Myocyte (in vitro differentiated cells): ENCODE data around the gene ITIH2. TPM values are rescaled to one million over a fixed set of nuclear protein-coding genes. Genes with fewer than 3 reads are reported as not detected.
"Not testable (repeated sequence)": the region's sequence is repeated elsewhere in the genome, so short reads cannot be mapped to it uniquely, and the experiment has no call there.

Experiments used
- DNase-seq: peaks from one replicate; pipeline ENCODE4 v3.0.0-alpha.2; 2012; ENCODE audit warnings: low read depth
- polyA plus RNA-seq: library from polyadenylated mRNA; unstranded; fragments of >200 nt; gene quantifications from one replicate; pipeline ENCODE4 v1.2.1, GENCODE V29; 2012; ENCODE audit warnings: missing spikeins
- total RNA-seq: library from RNA; depleted of rRNA; stranded (reverse); fragments of >200 nt; gene quantifications from 2 replicates; pipeline ENCODE4 v1.2.3, GENCODE V29; 2014

Gene ITIH2, protein sequence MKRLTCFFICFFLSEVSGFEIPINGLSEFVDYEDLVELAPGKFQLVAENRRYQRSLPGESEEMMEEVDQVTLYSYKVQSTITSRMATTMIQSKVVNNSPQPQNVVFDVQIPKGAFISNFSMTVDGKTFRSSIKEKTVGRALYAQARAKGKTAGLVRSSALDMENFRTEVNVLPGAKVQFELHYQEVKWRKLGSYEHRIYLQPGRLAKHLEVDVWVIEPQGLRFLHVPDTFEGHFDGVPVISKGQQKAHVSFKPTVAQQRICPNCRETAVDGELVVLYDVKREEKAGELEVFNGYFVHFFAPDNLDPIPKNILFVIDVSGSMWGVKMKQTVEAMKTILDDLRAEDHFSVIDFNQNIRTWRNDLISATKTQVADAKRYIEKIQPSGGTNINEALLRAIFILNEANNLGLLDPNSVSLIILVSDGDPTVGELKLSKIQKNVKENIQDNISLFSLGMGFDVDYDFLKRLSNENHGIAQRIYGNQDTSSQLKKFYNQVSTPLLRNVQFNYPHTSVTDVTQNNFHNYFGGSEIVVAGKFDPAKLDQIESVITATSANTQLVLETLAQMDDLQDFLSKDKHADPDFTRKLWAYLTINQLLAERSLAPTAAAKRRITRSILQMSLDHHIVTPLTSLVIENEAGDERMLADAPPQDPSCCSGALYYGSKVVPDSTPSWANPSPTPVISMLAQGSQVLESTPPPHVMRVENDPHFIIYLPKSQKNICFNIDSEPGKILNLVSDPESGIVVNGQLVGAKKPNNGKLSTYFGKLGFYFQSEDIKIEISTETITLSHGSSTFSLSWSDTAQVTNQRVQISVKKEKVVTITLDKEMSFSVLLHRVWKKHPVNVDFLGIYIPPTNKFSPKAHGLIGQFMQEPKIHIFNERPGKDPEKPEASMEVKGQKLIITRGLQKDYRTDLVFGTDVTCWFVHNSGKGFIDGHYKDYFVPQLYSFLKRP
- not detected in 2 replicates for total RNA-seq
- not detected for polyA plus RNA-seq

DNA sequence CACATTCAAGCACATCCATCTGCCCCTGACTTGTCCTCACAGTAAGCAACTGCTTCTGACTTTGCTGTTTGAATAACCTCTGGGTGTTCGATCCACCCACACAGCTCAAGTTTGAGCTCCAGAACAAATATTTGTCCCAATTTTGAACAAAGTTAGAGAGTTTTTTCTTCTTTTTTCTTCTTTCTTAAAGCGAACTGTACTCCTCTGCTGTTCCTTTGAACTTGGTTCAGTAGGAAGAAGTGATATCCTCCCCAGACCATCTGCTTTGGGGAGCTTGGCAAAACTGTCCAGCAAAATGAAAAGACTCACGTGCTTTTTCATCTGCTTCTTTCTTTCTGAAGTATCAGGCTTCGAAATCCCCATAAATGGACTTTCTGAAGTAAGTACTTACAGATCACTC is at the start of gene ITIH2:
Gene ITIH2 (plus strand): TSS at position 177 of the 400 bp plus-strand sequence. CDS start 119 bp downstream, at position 296.
- DNase-seq: no peak

DNA sequence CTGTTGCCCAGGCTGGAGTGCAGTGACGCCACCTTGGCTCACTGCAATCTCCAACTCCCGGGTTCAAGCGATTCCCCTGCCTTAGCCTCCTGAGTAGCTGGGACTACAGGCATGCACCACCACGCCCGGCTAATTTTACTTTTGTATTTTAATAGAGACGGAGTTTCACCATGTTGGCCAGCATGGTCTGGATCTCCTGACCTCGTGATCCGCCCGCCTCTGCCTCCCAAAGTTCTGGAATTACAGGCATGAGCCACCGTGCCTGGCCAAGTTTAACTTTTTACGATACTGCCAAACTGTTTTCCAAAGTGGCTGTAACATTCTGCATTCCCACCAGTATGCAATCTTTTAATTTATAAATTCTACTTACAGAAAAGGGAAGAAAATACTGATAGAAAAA is 46.0 kb upstream of the ITIH2 start:
- not testable (repeated sequence) for DNase-seq

DNA sequence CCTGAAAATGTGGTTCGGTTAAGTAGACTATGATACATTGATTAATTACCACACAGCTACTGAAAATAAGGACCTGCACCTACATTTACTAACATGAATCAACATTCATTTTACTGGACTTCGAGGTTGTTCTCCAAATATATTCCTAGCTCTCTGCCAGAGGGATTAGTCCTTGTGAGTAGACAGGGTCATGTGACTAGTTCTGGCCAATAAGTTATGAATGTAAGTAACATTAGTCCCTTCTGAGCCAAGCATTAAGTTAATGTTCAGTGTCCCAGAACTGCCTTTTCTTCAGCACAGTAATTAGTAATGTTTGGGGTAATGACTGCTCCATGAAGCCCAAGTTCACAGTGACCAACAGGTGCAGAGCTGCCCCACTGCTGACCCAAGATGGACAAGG is 45.6 kb upstream of the ITIH2 start:
- no peak for DNase-seq

DNA sequence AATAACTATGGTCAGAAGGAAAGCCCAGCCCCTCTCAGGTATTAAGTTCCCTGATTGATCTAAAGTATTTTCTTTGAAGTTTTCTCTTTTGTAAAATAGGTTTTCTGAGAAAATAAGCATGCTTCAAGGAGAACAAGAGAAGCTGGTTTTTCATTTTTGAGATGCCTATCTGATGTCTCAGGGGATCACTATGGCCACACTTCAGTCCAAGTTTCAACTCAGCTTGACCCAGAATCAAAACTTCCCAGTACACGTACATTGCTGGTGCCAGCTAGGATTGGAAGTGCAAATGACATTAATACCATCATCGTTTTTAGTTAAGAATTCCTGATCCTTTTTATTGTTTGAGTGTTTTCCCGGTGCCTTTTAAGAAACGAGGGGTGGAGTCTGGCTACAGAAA is 43.6 kb upstream of the ITIH2 start:
- no peak for DNase-seq

DNA sequence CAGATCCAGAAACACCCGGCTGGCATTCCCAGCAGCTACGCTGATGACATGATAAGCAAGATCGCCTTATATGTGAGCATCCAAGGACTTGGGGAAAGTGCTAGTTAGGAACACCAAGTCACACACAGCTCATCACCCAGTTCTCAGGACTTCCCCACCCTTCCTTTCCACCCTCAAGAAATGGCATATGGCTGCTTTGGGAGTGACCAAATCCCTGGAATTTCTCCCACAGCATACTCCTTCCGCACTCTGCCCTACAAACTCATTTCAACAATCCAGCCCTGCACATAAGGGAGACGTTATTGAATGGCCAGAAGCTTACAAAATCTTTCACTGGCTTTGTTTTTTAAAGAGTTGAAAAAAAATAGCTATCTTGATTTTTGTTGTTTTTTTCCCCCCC is 40.6 kb upstream of the ITIH2 start:
- DNase-seq: no peak

DNA sequence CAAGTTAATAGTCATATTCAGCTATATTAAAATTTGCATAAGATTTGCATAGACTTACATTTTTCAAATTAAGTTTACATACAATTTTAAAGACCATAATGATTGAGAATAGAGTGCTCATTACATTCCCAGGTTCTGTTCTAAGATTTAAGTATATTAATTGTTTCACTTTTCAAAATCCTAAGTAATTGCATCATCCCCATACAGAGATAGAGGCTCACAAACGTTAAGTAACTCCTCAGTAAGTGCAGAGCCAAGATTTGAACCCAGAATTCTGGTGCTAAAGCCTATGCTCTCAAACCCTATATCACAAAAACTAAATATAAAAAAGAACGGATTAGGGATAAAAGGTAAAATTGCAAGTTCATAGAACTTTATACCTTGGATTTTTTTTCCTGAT is 38.4 kb upstream of the ITIH2 start:
- no peak for DNase-seq

DNA sequence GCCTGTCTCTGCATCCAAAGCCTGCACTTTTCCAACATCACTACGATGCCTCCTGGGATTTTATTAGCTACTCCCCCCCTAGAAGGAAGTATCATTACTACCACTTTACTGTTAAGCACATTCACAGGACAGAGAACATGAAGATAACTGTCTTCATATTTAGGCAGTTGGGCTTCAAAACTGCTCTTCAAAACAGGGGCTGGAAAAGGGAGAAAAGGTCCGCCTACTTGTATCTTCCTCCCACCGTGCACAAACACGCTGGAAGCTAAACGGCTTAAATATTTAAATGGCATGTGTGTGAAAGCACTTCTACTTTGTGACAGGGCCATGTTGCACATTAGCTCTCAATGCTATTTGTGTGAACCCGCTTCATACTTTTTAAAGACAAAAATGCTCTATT is 37.3 kb upstream of the ITIH2 start:
- no peak for DNase-seq

DNA sequence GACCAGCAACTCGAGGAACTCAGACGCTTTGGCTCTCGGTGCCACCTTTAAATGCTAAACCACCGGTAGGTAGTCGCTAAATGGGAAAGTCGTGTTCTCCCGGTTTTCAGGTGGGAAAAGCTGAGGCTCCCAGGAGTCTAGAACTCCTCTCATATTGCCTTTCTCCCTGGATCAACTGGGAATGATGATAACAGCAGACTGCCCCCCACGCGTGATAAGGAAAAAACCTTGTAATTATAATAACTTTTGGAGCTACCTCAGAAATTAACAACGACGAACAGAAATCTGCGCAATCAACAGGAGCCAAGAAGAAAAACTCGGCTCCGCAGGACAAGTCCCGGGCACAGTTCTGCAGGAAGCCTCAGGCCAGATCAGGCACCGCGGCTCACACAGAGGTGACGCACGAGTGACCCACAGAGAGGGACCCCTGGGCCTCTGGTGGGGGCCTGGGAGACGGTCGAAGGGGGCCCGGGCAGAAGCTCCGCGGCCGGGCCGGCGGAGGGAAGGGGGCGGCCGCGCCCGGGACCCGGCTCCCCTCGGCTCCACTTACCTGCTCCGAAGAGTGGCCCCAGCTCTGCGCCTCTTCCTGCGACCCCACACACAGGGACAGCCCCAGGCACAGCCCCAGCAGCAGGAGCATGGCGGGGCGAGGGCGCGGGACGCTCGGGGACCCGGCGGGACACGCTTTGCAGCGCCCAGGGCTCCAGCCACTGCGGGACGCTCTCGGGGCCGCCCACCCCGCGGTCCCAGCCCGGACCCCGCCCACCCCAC is 36.7 kb upstream of the ITIH2 start, which contains the start of gene ITIH5:
Gene ITIH5 (minus strand): TSS at position 714 of the 771 bp plus-strand sequence. CDS start 74 bp downstream, at position 640.
- no peak for DNase-seq

DNA sequence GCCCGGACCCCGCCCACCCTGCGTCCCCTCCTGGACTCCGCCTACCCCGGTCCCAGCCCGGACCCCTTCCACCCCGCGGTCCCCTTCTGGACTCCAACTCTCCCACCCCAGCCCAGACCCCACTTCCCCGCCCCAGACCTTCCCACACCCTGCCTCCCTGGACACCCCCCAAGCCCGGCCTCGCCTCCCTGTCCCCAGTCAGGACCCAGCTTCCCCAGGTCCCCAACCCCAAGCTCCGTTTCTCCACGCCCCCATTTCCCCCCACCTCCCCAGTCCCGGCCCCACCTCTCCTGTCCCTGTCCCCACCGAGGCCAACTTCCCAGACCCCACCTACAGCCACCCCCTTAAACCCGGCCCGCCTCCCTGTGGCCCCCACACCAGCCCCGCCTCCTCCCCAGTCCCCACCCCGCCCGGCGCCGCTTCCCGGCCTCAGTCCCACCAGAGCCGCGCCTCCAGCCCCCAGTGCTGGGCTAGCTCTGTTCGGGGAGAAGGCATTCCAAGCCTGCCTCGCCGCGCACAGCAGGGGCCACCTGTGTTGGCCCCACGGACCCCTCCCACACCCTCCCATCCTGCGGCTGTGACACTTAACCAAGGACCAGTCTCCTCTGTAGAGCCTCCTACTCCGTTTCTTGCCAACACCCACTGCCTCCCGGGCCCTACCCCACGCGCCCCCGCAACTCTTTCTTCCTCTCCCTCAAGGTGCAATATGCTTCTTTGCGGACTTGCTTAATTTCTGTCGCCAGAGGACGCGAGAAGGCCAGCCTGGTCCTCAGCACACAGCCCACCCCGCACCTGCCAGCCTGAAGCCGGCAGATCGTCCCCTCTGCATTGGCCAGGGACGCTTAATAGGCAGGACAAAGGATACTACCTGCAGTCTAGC is 35.6 kb upstream of the ITIH2 start:
- DNase-seq: no peak

DNA sequence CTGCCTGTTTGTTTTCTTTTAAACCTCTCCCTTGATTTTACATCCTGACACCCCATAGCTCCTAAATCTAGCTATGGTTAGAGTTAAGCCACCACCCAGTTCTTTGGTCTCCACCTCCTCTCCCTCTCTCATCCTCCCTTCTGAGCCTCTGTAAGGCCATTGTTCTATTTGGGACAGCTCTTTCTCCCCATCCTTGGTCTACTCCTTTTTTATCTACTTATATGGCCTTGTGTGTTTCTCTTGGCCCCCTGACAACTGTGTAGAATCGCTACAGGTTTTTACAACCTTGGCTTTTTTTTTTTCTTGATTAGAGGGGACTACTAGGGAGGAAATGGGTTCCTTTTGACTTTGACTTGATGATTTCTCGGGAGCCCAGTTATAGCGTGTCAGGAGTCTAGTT is 33.0 kb upstream of the ITIH2 start:
- DNase-seq: no peak

DNA sequence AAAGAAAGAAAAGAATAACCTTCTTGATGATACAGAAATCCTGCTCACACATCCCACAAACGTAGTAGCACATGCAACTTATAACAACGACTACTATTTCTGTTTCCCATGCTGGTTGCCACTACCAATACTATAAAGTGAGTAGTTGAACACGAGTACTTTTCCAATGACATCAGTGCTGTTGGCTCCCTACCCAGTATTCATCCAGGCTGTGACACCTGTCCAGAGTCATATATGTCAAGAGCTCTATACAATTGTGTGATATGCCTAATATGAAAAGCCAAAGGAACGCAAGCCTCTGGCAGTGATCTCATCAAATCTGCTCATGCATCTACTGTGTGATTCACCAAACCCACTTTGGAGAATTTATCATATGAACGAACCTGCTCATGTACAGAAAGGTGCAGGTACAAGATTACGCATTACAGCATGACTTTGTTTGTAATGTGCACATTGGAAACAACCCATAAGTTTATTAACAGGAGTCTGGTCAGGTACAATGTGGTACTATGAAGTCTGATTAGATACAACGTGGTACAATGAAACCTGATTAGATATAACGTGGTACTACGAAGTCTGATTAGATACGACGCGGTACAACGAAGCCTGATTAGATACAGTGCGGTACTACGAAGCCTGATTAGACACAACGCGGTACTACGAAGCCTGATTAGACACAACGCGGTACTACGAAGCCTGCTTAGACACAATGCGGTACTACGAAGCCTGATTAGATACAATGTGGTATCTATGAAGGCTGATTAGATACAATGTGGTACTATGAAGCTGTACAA is 30.6 kb upstream of the ITIH2 start:
- no peak for DNase-seq

DNA sequence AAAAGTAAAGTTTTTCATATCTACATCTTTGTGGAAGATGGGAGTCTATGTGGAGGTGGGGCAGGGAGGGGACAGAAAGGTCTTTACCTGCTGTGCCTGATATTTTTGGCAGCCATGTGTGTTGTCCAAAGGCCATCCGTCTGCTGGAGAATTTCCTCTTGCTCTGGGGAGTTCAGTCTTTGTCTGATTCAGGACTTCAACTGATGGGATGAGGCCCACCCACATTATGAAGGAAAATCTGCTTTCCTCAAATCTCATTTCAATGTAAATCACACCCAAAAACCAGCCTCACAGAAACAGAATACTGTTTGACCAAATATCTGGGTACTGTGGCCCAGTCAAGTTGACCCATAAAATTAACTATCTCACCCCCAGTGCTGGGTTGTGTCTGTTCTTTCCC is 23.9 kb upstream of the ITIH2 start:
- no peak for DNase-seq

DNA sequence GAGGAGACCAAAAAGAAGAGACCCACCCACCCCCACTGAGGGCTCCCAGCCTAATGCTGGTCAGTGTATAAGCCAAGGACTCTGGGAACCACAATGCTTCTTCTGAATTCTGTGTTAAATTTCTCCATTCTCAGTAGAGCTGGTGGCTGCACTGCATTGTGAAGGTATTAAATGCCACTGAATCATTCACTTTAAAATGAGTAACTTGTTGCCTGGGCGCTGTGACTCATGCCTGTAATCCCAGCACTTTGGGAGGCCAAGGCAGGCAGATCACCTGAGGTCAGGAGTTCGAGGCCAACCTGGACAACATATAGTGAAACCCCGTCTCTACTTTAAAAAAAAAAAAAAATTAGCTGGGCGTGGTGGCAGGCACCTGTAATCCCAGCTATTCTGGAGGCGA is 23.0 kb upstream of the ITIH2 start:
- not testable (repeated sequence) for DNase-seq

DNA sequence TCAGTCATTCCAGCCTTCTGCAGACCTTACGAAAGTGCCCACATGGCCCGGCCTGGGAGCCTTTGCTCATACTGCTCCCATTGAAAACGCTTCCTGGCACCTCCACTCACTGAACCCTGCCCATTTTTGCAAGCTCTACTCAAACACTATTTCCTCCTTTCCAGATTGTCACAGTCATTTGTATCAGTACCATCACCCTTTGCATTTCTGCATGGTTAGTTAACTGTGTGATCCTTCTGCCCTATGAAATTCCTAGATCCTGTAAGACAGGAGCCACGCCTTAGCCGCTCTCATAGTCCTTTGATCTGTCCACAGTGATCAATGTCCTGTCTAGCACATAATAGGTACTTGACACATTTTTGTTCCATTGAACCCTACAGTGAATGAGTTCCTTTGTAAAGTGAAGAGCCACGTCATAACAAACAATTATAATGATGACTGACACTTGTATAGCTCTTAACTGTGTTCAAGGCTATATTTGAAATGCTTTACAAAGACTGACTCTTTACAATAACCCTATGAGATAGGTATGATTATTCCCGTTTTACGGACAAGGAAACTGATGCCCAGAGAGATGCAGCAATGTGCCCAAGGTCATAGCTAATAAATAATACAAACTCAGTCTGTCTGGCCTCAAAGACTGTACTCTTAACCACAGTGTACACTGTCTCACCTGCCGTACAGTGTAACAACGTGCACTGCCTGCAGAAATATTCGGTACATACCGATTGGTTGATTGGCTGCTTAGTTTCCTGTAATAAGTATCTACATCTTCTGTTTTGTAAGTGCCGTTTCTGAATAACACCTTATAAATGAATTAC is 16.6 kb upstream of the ITIH2 start:
- DNase-seq: no peak

DNA sequence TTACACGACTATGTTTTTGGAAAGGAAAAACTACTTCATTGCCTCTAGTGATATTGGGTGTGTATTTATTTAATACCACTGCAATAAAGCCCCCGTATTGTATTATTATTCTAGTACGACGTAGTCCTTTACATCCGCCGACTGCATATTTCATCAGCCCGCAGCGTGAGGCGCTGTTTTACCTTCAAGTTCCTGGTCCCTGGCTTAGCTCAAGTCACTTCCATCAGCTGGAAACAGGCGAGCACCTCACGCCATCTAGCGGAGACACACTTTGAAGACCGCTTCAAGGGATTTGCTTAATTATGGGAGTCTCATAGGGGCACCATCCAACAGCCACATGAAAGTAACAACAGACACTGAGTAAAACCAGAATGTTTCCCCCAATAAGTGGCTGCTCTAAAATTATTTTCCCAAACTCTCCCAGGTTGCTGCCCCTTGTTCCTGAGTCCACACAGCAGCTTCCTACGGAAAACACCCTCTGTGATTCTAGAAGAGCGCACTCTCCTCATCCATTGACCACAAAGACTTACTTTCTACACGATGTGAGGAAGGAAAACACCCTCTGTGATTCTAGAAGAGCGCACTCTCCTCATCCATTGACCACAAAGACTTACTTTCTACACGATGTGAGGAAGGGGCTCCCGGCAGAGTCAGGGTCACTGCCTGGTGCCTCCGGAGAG is 15.7 kb upstream of the ITIH2 start:
- DNase-seq: peak; percentile 75

DNA sequence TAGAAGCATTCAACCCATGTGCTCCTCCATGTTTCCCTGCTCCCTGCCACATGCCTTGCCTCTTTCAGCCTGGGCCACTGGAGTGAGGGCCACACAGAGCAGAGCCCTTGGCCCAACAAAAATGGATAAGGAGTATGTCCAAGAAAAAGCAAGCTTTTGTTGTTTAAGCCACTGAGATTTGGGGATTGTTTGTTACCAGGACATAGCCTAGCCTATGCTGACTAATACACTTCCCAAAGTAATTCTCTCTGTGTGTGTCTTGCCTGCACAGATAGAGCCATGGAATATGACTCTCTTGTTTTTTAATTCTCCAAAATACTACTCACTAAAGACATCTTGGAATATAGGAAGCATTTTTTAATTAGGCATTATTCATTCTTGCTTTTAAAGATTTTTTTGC is 13.5 kb upstream of the ITIH2 start:
- no peak for DNase-seq

DNA sequence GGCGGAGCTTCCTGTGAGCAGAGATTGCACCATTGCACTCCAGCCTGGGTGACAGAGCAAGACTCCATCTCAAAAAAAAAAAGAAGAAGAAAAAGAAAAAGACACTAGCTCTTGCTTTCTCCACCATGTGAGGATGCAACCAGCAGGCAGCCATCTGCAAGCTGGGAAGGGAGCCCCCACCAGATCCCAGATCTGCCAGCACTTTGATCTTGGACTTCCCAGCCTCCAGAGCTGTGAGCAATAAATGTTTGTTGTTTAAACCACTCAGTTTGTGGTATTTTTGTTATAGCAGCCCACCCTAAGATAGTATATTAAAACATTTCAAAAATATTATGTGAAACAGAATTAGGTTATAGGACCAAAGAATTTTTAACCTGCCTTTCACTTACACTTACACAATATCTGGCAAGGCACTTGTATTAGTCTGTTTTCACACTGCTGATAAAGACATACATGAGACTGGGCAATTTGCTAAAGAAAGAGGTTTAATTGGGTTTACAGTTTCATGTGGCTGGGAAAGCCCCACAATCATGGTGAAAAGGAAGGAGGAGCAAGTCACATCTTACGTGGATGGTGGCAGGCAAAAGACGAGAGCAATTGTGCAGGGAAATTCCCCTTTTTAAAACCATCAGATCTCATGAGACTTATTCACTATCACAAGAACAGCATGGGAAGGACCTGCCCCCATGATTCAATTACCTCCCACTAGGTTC is 12.1 kb upstream of the ITIH2 start:
- DNase-seq: not testable (repeated sequence)
